ENCODE data around the gene SMIM24. TPM values are rescaled to one million over a fixed set of nuclear protein-coding genes. Genes with fewer than 3 reads are reported as not detected.

The SMIM24 gene
- total RNA-seq, 1 experiment from 2014 or later, result 0.36 TPM

- no peak overlapping the region for H3K4me2 ChIP-seq (ENCODE audit: low read length)
- H3K79me2 ChIP-seq (ENCODE audit: low read length), result no peaks in the 10 kb centered on the region
- TF ChIP-seq CTCF (conservative IDR thresholded peaks at IDR 0.05; ENCODE audit: low read depth, low read length), result no peak
- no peak for TF ChIP-seq EZH2 (IDR thresholded peaks at IDR 0.05; ENCODE audit: low read length, unreplicated experiment)
- no peak for TF ChIP-seq EZH2phosphoT487 (IDR thresholded peaks at IDR 0.05; ENCODE audit: borderline replicate concordance, low read length)
- intact Hi-C loops (cut with micrococcal nuclease), result no loop called here
- H3K9me2 ChIP-seq (replicated peaks; ENCODE audit: low read length), result no peaks in the 10 kb centered on the region
- CTCF ChIA-PET, result no interaction called here
- H4K20me1 ChIP-seq (ENCODE audit: low read length), result no peaks in the 10 kb centered on the region
- no peaks in the 10 kb centered on the region for H3F3A ChIP-seq (ENCODE audit: low read length, unreplicated experiment)
- no peaks in the 10 kb centered on the region for H3K27me3 ChIP-seq (ENCODE audit: low read length)
- ATAC-seq (no peak), DNase-seq (no peak)
- POLR2A ChIA-PET (ENCODE audit: unreplicated experiment), result no interaction called here
- no peaks in the 10 kb centered on the region for H3K9me3 ChIP-seq (ENCODE audit: low read length)
- H3K27ac ChIP-seq (ENCODE audit: low read length), result no peak overlapping the region
- H3K9ac ChIP-seq (ENCODE audit: low read length), result no peak overlapping the region
- no peaks in the 10 kb centered on the region for H3K4me1 ChIP-seq (ENCODE audit: insufficient read depth, low read length)
- no peaks in the 10 kb centered on the region; the same call in 1 of the 2 replicates for H3K36me3 ChIP-seq (ENCODE audit: low read depth, low read length)
- no TSS peak for BruUV-seq (replicated peaks)
- H3K4me3 ChIP-seq (ENCODE audit: low read length), result no peak overlapping the region
- no peak overlapping the region for H2AFZ ChIP-seq (ENCODE audit: low read length)
Observed at GRCh38 chr19:3528080-3528479, 47.8 kb upstream of the SMIM24 start.

- no peak for DNase-seq
- CTCF ChIA-PET, result no interaction called here
- no peak for ATAC-seq
- BruUV-seq (replicated peaks), result no TSS peak
- Histone ChIP-seq H3K27ac (ENCODE audit: low read length) (no peak overlapping the region), H2AFZ (ENCODE audit: low read length) (no peak overlapping the region), H3K36me3 (ENCODE audit: low read depth, low read length) (no peaks in the 10 kb centered on the region; the same call in 1 of the 2 replicates), H4K20me1 (ENCODE audit: low read length) (no peaks in the 10 kb centered on the region), H3K9ac (ENCODE audit: low read length) (no peak overlapping the region), H3K4me3 (ENCODE audit: low read length) (no peak overlapping the region), H3F3A (ENCODE audit: low read length, unreplicated experiment) (no peaks in the 10 kb centered on the region), H3K9me3 (ENCODE audit: low read length) (no peaks in the 10 kb centered on the region), H3K9me2 (replicated peaks; ENCODE audit: low read length) (no peaks in the 10 kb centered on the region), H3K79me2 (ENCODE audit: low read length) (peaks cover under 1% of the 10 kb centered on the region; the same call in 1 of the 2 replicates), H3K27me3 (ENCODE audit: low read length) (no peaks in the 10 kb centered on the region), H3K4me2 (ENCODE audit: low read length) (no peak overlapping the region), H3K4me1 (ENCODE audit: insufficient read depth, low read length) (no peaks in the 10 kb centered on the region)
- POLR2A ChIA-PET (ENCODE audit: unreplicated experiment), result no interaction called here
- intact Hi-C loops (cut with micrococcal nuclease), result no loop called here
- no peak for TF ChIP-seq CTCF (conservative IDR thresholded peaks at IDR 0.05; ENCODE audit: low read depth, low read length)
- no peak for TF ChIP-seq EZH2 (IDR thresholded peaks at IDR 0.05; ENCODE audit: low read length, unreplicated experiment)
- no peak for TF ChIP-seq EZH2phosphoT487 (IDR thresholded peaks at IDR 0.05; ENCODE audit: borderline replicate concordance, low read length)
Observed at GRCh38 chr19:3527238-3527910, 47.0 kb upstream of the SMIM24 start.

- intact Hi-C loops (cut with micrococcal nuclease), result no loop called here
- DNase-seq, result no peak
- CTCF ChIA-PET, result no interaction called here
- H3K27ac ChIP-seq (ENCODE audit: low read length), result no peak overlapping the region
- H2AFZ ChIP-seq (ENCODE audit: low read length), result no peak overlapping the region
- POLR2A ChIA-PET (ENCODE audit: unreplicated experiment), result no interaction called here
- BruUV-seq (replicated peaks), result no TSS peak
- H3K4me3 ChIP-seq (ENCODE audit: low read length), result no peak overlapping the region
- no peak; the same call in 1 of the 2 replicates for TF ChIP-seq CTCF (conservative IDR thresholded peaks at IDR 0.05; ENCODE audit: low read depth, low read length)
- H3K4me2 ChIP-seq (ENCODE audit: low read length), result no peak overlapping the region
- no peak for ATAC-seq
- no peaks in the 10 kb centered on the region for H3K4me1 ChIP-seq (ENCODE audit: insufficient read depth, low read length)
- no peaks in the 10 kb centered on the region for H3F3A ChIP-seq (ENCODE audit: low read length, unreplicated experiment)
- no peaks in the 10 kb centered on the region; the same call in 1 of the 2 replicates for H3K36me3 ChIP-seq (ENCODE audit: low read depth, low read length)
- H3K9me2 ChIP-seq (replicated peaks; ENCODE audit: low read length), result no peaks in the 10 kb centered on the region
- H3K27me3 ChIP-seq (ENCODE audit: low read length), result no peaks in the 10 kb centered on the region
- no peak overlapping the region for H3K9ac ChIP-seq (ENCODE audit: low read length)
- no peaks in the 10 kb centered on the region for H4K20me1 ChIP-seq (ENCODE audit: low read length)
- peaks cover 6% of the 10 kb centered on the region; the same call in 1 of the 2 replicates for H3K79me2 ChIP-seq (ENCODE audit: low read length)
- no peaks in the 10 kb centered on the region for H3K9me3 ChIP-seq (ENCODE audit: low read length)
Observed at GRCh38 chr19:3526507-3527237, 46.3 kb upstream of the SMIM24 start.

Measured in PC-3 (cell line).